PC-9 (cell line): ENCODE measurements around the gene BCAS3.

Source experiments
- EZH2 ChIP-seq: fragments of 200-600 bp; sonication (generic); IDR thresholded peaks from 2 replicates; pipeline ENCODE4 v1.8.0; 2017; ENCODE audit warnings: antibody characterized with exemption, low read depth
- TF ChIP-seq, protein P1 (sequence below): fragments of 200-600 bp; sonication (generic); conservative IDR thresholded peaks from 2 replicates; pipeline ENCODE4 v1.6.1; 2017; ENCODE audit warnings: mixed run types, antibody characterized with exemption, mild to moderate bottlenecking, moderate library complexity

DNA sequence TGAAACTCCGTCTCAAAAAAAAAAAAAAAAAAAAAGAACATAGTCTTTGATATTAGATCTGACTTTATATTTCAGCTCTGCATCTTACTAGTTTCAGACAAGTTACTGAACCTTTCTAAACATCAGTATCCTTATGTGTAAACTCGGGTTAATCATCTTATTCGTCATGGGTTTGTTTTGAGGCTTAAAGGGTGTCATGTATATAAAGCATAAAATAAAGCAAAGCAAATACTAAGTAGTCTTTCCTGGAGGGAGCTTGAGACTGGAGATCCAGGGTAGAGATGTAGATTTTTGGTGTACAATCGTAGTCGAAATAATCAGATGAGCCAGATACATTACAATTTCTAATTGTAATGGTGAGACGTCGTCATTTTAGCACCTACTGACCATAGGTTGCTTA is 7.8 kb downstream of the BCAS3 start:
- TF ChIP-seq, protein P1, sequence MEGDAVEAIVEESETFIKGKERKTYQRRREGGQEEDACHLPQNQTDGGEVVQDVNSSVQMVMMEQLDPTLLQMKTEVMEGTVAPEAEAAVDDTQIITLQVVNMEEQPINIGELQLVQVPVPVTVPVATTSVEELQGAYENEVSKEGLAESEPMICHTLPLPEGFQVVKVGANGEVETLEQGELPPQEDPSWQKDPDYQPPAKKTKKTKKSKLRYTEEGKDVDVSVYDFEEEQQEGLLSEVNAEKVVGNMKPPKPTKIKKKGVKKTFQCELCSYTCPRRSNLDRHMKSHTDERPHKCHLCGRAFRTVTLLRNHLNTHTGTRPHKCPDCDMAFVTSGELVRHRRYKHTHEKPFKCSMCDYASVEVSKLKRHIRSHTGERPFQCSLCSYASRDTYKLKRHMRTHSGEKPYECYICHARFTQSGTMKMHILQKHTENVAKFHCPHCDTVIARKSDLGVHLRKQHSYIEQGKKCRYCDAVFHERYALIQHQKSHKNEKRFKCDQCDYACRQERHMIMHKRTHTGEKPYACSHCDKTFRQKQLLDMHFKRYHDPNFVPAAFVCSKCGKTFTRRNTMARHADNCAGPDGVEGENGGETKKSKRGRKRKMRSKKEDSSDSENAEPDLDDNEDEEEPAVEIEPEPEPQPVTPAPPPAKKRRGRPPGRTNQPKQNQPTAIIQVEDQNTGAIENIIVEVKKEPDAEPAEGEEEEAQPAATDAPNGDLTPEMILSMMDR = no peak
- no peak for TF ChIP-seq EZH2
